Measurements from ENCODE around the gene TTC9.

Gene TTC9

DNA sequence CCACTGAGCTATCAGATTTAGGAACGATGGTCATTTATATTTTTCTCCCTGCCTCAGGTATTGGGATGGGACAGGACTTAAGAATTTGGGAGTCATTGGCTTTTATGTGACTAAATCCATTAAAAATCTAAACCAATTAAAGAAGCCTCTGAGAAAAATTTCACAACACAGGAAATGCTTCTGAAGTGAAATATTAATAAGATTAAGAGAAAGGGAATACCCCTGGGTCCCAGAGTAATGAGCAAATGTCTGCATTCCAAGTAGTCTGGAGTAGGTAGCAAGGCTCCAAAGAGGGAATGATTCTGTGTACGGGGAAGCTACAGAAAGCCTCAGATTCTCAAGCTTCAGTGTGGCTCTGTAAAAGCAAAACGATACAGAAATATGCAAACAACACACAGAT is 40.6 kb upstream of the TTC9 start:
- peak overlapping the region; percentile 68 for H3K4me3 ChIP-seq (ENCODE audit: low read depth, low read length)
- TF ChIP-seq, protein P1, sequence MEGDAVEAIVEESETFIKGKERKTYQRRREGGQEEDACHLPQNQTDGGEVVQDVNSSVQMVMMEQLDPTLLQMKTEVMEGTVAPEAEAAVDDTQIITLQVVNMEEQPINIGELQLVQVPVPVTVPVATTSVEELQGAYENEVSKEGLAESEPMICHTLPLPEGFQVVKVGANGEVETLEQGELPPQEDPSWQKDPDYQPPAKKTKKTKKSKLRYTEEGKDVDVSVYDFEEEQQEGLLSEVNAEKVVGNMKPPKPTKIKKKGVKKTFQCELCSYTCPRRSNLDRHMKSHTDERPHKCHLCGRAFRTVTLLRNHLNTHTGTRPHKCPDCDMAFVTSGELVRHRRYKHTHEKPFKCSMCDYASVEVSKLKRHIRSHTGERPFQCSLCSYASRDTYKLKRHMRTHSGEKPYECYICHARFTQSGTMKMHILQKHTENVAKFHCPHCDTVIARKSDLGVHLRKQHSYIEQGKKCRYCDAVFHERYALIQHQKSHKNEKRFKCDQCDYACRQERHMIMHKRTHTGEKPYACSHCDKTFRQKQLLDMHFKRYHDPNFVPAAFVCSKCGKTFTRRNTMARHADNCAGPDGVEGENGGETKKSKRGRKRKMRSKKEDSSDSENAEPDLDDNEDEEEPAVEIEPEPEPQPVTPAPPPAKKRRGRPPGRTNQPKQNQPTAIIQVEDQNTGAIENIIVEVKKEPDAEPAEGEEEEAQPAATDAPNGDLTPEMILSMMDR (IDR thresholded peaks at IDR 0.05; ENCODE audit: insufficient read depth, low read depth, low read length, missing control alignments), result no peak
- DNase-seq (ENCODE audit: low read depth), result no peak

DNA sequence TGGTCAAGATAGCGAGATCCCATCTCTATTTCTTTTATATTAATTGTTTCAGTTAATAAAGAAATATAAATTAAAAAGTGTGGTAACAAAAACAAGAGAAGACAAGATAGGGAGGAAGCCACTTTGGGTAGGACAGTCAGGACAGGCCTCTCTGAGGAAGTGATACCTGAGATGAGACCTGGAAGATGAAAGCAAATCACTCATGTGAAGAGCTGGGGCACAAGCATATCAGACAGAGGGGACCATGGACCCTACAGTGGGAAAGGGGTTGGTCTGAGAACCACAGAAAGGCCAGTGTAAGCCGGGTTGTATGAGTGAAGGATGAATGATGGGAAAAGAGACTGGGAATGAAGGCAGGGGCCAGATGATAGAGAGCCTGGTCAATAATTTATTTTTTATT is 39.5 kb upstream of the TTC9 start:
- H3K4me3 ChIP-seq (ENCODE audit: low read depth, low read length), result no peak overlapping the region
- peak; percentile 52 for DNase-seq (ENCODE audit: low read depth)
- TF ChIP-seq, protein P1 (IDR thresholded peaks at IDR 0.05; ENCODE audit: insufficient read depth, low read depth, low read length, missing control alignments), result no peak

DNA sequence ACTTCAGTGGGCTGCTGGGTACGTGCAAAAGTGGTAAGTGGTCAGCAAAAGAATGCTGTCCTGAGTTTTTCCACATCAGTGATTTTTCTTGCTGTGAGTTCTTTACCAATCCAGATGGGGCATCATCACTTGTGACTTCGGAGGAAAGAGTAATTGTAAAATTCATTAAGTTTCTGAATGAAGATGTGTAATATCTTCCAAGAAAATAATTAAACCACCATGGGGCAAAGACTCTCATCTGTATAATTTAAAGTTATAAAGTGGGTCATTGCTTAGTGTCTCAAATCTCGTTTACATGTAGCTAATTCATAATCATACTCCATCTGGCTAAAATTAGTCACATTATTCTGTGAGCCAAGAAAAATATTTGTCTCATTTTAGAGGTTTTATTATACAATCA is 30.5 kb upstream of the TTC9 start:
- DNase-seq (ENCODE audit: low read depth), result no peak
- TF ChIP-seq, protein P1 (IDR thresholded peaks at IDR 0.05; ENCODE audit: insufficient read depth, low read depth, low read length, missing control alignments), result no peak
- H3K4me3 ChIP-seq (ENCODE audit: low read depth, low read length), result no peak overlapping the region

DNA sequence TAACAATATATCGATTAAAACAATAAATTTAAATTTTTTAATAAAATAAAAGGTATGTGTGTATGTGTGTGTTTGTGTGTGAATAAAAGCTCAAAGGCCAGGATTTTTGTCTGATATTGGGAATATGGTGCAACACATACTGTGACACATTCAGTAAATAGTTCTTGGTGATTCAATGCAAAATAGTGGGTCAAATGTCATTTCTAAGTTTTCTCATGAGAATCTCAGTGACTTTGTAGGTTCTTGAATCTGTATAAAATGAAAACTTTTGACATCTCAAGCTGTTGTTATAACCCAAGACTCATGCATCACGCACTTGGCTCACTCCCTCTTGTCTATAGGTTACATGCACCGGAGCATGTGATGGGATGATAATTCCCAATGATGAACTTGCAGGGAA is 25.1 kb upstream of the TTC9 start:
- no peak for DNase-seq (ENCODE audit: low read depth)
- H3K4me3 ChIP-seq (ENCODE audit: low read depth, low read length), result no peak overlapping the region
- TF ChIP-seq, protein P1 (IDR thresholded peaks at IDR 0.05; ENCODE audit: insufficient read depth, low read depth, low read length, missing control alignments), result no peak

DNA sequence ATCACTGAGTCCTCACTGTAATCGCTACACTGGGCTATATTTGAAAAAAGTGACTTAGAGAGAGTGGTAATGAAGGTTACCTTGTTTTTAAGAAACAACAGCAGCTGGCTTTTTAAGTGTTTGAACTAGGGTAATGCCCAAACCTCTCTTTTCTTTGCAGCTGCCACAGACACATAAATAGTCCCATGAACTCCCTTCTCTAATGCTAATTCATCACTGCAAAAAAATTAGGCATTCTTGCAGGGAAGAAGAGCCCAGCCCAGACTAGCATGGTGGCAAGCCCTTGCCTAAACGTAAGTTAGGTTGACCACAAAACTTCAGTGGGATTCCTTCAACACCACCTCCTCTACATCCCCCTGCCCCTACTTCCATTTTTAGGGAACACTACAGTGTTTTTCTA is 23.4 kb upstream of the TTC9 start:
- DNase-seq (ENCODE audit: low read depth), result no peak
- no peak overlapping the region for H3K4me3 ChIP-seq (ENCODE audit: low read depth, low read length)
- TF ChIP-seq, protein P1 (IDR thresholded peaks at IDR 0.05; ENCODE audit: insufficient read depth, low read depth, low read length, missing control alignments), result no peak

DNA sequence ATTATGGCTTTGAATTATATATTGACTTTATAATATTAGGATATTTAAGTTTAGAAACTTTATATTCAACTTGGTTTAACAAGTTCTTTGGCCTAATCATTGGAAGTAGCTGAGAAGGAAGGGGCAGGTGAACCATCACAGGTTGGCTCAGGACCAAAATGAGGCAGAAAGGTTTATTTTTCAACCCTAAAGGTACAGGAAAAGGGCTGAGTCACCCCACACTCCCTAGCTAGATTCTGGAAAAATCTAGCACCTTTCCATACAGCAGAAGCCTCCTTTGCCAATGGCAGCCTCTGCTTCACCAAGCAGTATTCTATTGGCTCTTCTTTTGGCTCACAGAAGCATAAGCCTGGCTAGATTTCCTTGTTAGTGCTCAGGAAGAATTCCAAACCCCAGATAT is 22.0 kb upstream of the TTC9 start:
- H3K4me3 ChIP-seq (ENCODE audit: low read depth, low read length), result no peak overlapping the region
- no peak for DNase-seq (ENCODE audit: low read depth)
- TF ChIP-seq, protein P1 (IDR thresholded peaks at IDR 0.05; ENCODE audit: insufficient read depth, low read depth, low read length, missing control alignments), result no peak

DNA sequence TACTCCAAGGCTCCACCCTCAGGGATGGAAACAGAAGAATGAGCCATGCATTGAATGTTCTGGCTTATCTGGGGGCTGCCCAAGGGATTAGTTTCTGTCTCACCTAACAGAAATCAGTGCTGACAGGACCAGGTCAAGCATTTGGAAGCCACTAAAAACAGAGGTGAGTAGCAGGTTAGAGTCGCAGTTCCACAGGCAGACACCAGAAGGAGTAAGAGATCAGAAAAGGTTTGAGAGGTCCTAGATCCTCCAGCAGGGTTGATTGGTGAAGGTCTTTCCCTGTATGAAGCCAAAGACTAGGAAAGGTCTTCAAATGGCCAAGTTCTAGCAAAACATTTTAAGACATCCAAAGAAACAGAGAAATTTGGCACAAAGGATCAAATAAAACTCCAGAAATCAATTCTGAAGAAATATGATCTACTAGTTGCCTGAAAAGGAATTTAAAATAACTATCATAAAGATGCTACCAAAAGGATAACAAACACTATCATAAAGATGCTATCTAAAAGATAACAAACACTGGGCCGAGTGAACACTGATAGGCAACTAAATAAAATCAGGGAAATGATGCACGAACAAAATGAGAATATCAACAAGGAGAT is 19.5 kb upstream of the TTC9 start:
- DNase-seq (ENCODE audit: low read depth), result peak; percentile 75
- TF ChIP-seq, protein P1 (IDR thresholded peaks at IDR 0.05; ENCODE audit: insufficient read depth, low read depth, low read length, missing control alignments), result peak; percentile 86
- H3K4me3 ChIP-seq (ENCODE audit: low read depth, low read length), result no peak overlapping the region
